Fibroblast of the aortic adventitia (primary cell): ENCODE measurements around the gene OBSCN. TPM values are rescaled to one million over a fixed set of nuclear protein-coding genes. Genes with fewer than 3 reads are reported as not detected.

Source experiments
- DNase-seq: peaks from one replicate; pipeline ENCODE4 v3.0.0-alpha.2; 2010; ENCODE audit warnings: low read depth
- H3K4me3 ChIP-seq: 2 replicates; pipeline ENCODE4 v1.5.1; 2011; ENCODE audit warnings: low read depth, mild to moderate bottlenecking, control low read depth, low read length, moderate library complexity
- CTCF ChIP-seq: IDR thresholded peaks from 2 replicates; pipeline ENCODE4 v1.5.1; 2011; ENCODE audit warnings: mild to moderate bottlenecking, low read length, control low read depth, inconsistent platforms; ENCODE audit not compliant: insufficient read depth
- total RNA-seq: library from RNA; depleted of rRNA; stranded (reverse); fragments of >200 nt; gene quantifications from 2 replicates; pipeline ENCODE4 v1.2.3, GENCODE V29; 2012; ENCODE audit warnings: low replicate concordance

The OBSCN gene
- total RNA-seq, 1 donor = 0.99 TPM

GRCh38 chr1:228424685-228425660 is 217.1 kb downstream of the OBSCN start:
- DNase-seq = no peak
- TF ChIP-seq CTCF = no peak
- H3K4me3 ChIP-seq = no peak overlapping the region

- no peak for TF ChIP-seq CTCF
- DNase-seq = no peak
- H3K4me3 ChIP-seq = no peak overlapping the region
Measured at GRCh38 chr1:228426518-228427175, 218.8 kb downstream of the OBSCN start.

GRCh38 chr1:228428412-228428811 is 220.6 kb downstream of the OBSCN start:
- no peak for DNase-seq
- H3K4me3 ChIP-seq = no peak overlapping the region
- no peak for TF ChIP-seq CTCF

Other genes with a start within 250 kb of the OBSCN start
- not detected in 2 replicates for gene WNT3A, start 201.0 kb upstream of the OBSCN start, total RNA-seq
- gene ARF1, start 125.3 kb upstream of the OBSCN start, total RNA-seq = 58.0 and 246 TPM in 2 replicates
- gene C1orf35, start 104.7 kb upstream of the OBSCN start, total RNA-seq = 5.9 and 21.8 TPM in 2 replicates
- gene MRPL55, start 98.7 kb upstream of the OBSCN start, total RNA-seq = 32.5 and 74.1 TPM in 2 replicates
- 171 and 217 TPM in 2 replicates for gene GUK1, start 67.8 kb upstream of the OBSCN start, total RNA-seq
- gene GJC2, start 58.1 kb upstream of the OBSCN start, total RNA-seq = 2.0 and 2.6 TPM in 2 replicates
- 6.1 and 16.9 TPM in 2 replicates for gene IBA57, start 42.2 kb upstream of the OBSCN start, total RNA-seq
- 16.2 and 53.1 TPM in 2 replicates for gene TRIM11, start 198.8 kb downstream of the OBSCN start, total RNA-seq
- gene TRIM17, start 208.8 kb downstream of the OBSCN start, total RNA-seq = 7.0 TPM in 1 of 2 replicates, not detected in the other